HepG2 (cell line): ENCODE results near the gene AQP10. TPM values are rescaled to one million over a fixed set of nuclear protein-coding genes. Genes with fewer than 3 reads are reported as not detected.

Experiments used
- ATAC-seq: fragments of 200-7000 bp; cut with Tn5 transposase; 3 replicates; pipeline ENCODE4 v1.9.1; 2020; ENCODE audit warnings: mild to moderate bottlenecking, moderate library complexity
- BruUV-seq: library from RNA; stranded (reverse); fragments of 400-500 nt; replicated peaks from 2 replicates; lab custom pipeline; 2021; lab: Mats Ljungman, UMichigan
- CTCF ChIA-PET: fragments of 300-600 bp; formaldehyde crosslinking; extraction: SDS; loops from one replicate; lab custom pipeline; 2021; ENCODE audit warnings: low total read pairs, inconsistent platforms, low intra/inter-chr PET ratio; lab: Yijun Ruan, JAX
- POLR2A ChIA-PET: fragments of 350-600 bp; sonication (Branson Sonifier 250); formaldehyde crosslinking; loops from one replicate; lab custom pipeline; 2020; ENCODE audit warnings: antibody characterized with exemption, inconsistent platforms; lab: Yijun Ruan, JAX
- DNase-seq: peaks from one replicate; pipeline ENCODE4 v3.0.0-alpha.2; 2015; ENCODE audit warnings: low spot score
- FAIRE-seq: peaks from 3 replicates; lab custom pipeline; 2011; peaks lifted over from hg19 to GRCh38; lab: Jason Lieb, UNC
- H2AFZ ChIP-seq: one replicate; pipeline ENCODE4 v1.6.1; 2011; ENCODE audit warnings: low read length, inconsistent platforms
- H3K27ac ChIP-seq: fragments of 300-600 bp; 3 replicates; pipeline ENCODE4 v1.8.0; 2011; ENCODE audit warnings: mixed run types, mild to moderate bottlenecking, mixed read lengths, low read length, inconsistent platforms; ENCODE audit not compliant: insufficient read depth; ENCODE audit errors: extremely low read length
- H3K27me3 ChIP-seq, 2 experiments: fragments of 200-600 bp in 1 of 2; 2 replicates in 1 of 2; 3 replicates in 1 of 2; pipeline versions ENCODE4 v1.6.0 to v1.8.0; 2011; ENCODE audit warnings: low read length in 2 of 2, mild to moderate bottlenecking in 2 of 2, moderate library complexity in 2 of 2, inconsistent platforms in 1 of 2; ENCODE audit not compliant: insufficient read depth in 2 of 2, control insufficient read depth in 1 of 2
- H3K36me3 ChIP-seq, 2 experiments: fragments of 200-600 bp in 1 of 2; replicated peaks in 1 of 2; 2 replicates in 1 of 2; 3 replicates in 1 of 2; pipeline versions ENCODE4 v1.5.1 to v1.8.0; 2011; ENCODE audit warnings: low read length in 2 of 2, inconsistent platforms in 1 of 2; ENCODE audit not compliant: insufficient read depth in 2 of 2, control insufficient read depth in 1 of 2
- H3K4me1 ChIP-seq: 2 replicates; pipeline ENCODE4 v1.5.1; 2012; ENCODE audit warnings: low read length, inconsistent platforms; ENCODE audit not compliant: insufficient read depth
- H3K4me2 ChIP-seq: 2 replicates; pipeline ENCODE4 v1.6.0; 2011; ENCODE audit warnings: low read depth, low read length, inconsistent platforms
- H3K4me3 ChIP-seq, 3 experiments: fragments of 200-600 bp in 1 of 3; sonication (generic), shearing (Covaris generic) in 1 of 3; replicated peaks in 1 of 3; 2 replicates each; pipeline ENCODE4 v1.5.1; 2011 to 2016; ENCODE audit warnings: low read length in 3 of 3, inconsistent platforms in 2 of 3, low read depth in 2 of 3, mild to moderate bottlenecking in 2 of 3, control low read depth in 1 of 3, mixed read lengths in 1 of 3; ENCODE audit not compliant: insufficient read depth in 1 of 3
- H3K79me2 ChIP-seq: one replicate; pipeline ENCODE4 v1.6.1; 2011; ENCODE audit warnings: low read length, inconsistent platforms; ENCODE audit not compliant: insufficient read depth
- H3K9ac ChIP-seq: 2 replicates; pipeline ENCODE4 v1.6.0; 2011; ENCODE audit warnings: mild to moderate bottlenecking, low read depth, low read length, inconsistent platforms; ENCODE audit not compliant: insufficient read depth
- H3K9me3 ChIP-seq: 2 replicates; pipeline ENCODE4 v1.5.1; 2012; ENCODE audit warnings: mild to moderate bottlenecking, low read length
- H4K20me1 ChIP-seq: 2 replicates; pipeline ENCODE4 v1.6.0; 2011; ENCODE audit warnings: inconsistent platforms, mild to moderate bottlenecking, low read length, moderate library complexity; ENCODE audit not compliant: insufficient read depth
- KDM4B ChIP-seq: sonication (generic); formaldehyde crosslinking; IDR thresholded peaks from 2 replicates; pipeline ENCODE4 v1.4.0; 2020; ENCODE audit warnings: missing genetic modification reagents
- REL ChIP-seq: sonication (generic); formaldehyde crosslinking; conservative IDR thresholded peaks from 2 replicates; pipeline ENCODE4 v1.8.0; 2022; ENCODE audit warnings: mild to moderate bottlenecking, missing genetic modification reagents, moderate library complexity
- TBL1XR1 ChIP-seq: fragments of 150-350 bp; IDR thresholded peaks from 2 replicates; pipeline ENCODE4 v1.6.1; 2014; ENCODE audit warnings: borderline replicate concordance, low read length; ENCODE audit not compliant: partially characterized antibody
- TFAP4 ChIP-seq: sonication (generic); IDR thresholded peaks from 2 replicates; pipeline ENCODE4 v1.6.1; 2016; ENCODE audit warnings: low read depth, borderline replicate concordance
- ZNF276 ChIP-seq: sonication (generic); formaldehyde crosslinking; IDR thresholded peaks from 2 replicates; pipeline ENCODE4 v1.4.0; 2020; ENCODE audit warnings: mild to moderate bottlenecking, low read depth, missing genetic modification reagents
- ZNF44 ChIP-seq: sonication (generic); formaldehyde crosslinking; IDR thresholded peaks from 2 replicates; pipeline ENCODE4 v1.5.1; 2020; ENCODE audit warnings: mild to moderate bottlenecking, missing genetic modification reagents
- ZNF460 ChIP-seq: sonication (generic); formaldehyde crosslinking; IDR thresholded peaks from 2 replicates; pipeline ENCODE4 v1.5.1; 2020; ENCODE audit warnings: missing genetic modification reagents, mild to moderate bottlenecking, borderline replicate concordance
- ZNF547 ChIP-seq: sonication (generic); formaldehyde crosslinking; IDR thresholded peaks from 2 replicates; pipeline ENCODE4 v1.5.1; 2020; ENCODE audit warnings: mild to moderate bottlenecking, missing genetic modification reagents
- ZNF709 ChIP-seq: sonication (generic); formaldehyde crosslinking; IDR thresholded peaks from 2 replicates; pipeline ENCODE4 v1.5.0; 2020; ENCODE audit warnings: mild to moderate bottlenecking, missing genetic modification reagents
- ZNF766 ChIP-seq: sonication (generic); formaldehyde crosslinking; IDR thresholded peaks from 2 replicates; pipeline ENCODE4 v1.5.0; 2020; ENCODE audit warnings: missing genetic modification reagents, borderline replicate concordance
- WGBS: methylation state at CpG from one replicate; pipeline ENCODE4 v1.1.6; 2017; ENCODE audit warnings: low lambda C conversion rate; 5-methylcytosine and 5-hydroxymethylcytosine counted together
- in situ Hi-C: cut with HindIII; loops from 2 replicates; pipeline ENCODE4 v1.10.0; 2017; ENCODE audit warnings: low pct_unique_long_range_greater_than_20kb; ENCODE audit not compliant: extremely low pct_ligation_motif_present
- intact Hi-C: fragments of 100-400 bp; cut with micrococcal nuclease; formaldehyde crosslinking; loops from one replicate; pipeline ENCODE4 v1.10.0; 2022; ENCODE audit not compliant: unreplicated experiment
- polyA plus RNA-seq, 8 experiments: library from polyadenylated mRNA; depleted of rRNA in 3 of 8; stranded (reverse) in 7 of 8; unstranded in 1 of 8; fragments of >200 nt; fragmentation: Illumina TruSeq in 4 of 8; extraction: Trizol in 4 of 8; gene quantifications; 2 replicates each; pipeline versions ENCODE4 v1.2.1 to v1.2.3, GENCODE V29; 2011 to 2016; ENCODE audit warnings: low read depth in 4 of 8, missing spikeins in 1 of 8, mixed read lengths in 1 of 8; ENCODE audit not compliant: insufficient read depth in 1 of 8
- total RNA-seq, 5 experiments: library from RNA; depleted of rRNA; stranded (reverse); fragments of >200 nt; fragmentation: Illumina TruSeq; extraction: Trizol; gene quantifications; 2 replicates each; pipeline ENCODE4 v1.2.3, GENCODE V29; 2016; ENCODE audit warnings: low read depth in 1 of 5
- TF ChIP-seq, protein P1 (sequence below), 2 experiments: sonication (generic) in 1 of 2; formaldehyde crosslinking in 1 of 2; IDR thresholded peaks; 2 replicates each; pipeline versions ENCODE4 v1.4.0 to v1.6.1; 2018 to 2020; ENCODE audit warnings: missing genetic modification reagents in 2 of 2, borderline replicate concordance in 1 of 2, low read depth in 1 of 2, mild to moderate bottlenecking in 1 of 2, missing biosample characterization in 1 of 2
- TF ChIP-seq, protein P2 (sequence below): sonication (generic); formaldehyde crosslinking; IDR thresholded peaks from 2 replicates; pipeline ENCODE4 v1.4.0; 2020; ENCODE audit warnings: low read depth, mild to moderate bottlenecking, missing genetic modification reagents

The AQP10 gene
- total and polyA plus RNA-seq, 2 of the 13 experiments (the other 11 are each of a cell fraction or from before 2014, with no cell fraction given): 0.30 TPM; not detected in 1

- POLR2A ChIA-PET: interaction anchor here (0.8 to 3.8 kb wide), 26 partner anchors 10 to 635 kb away, joined by 3 to 126 read pairs (median 4); partner anchors contain the start of genes ATP8B2, RPS27, SHC1 and TPM3
- TF ChIP-seq, protein P1, sequence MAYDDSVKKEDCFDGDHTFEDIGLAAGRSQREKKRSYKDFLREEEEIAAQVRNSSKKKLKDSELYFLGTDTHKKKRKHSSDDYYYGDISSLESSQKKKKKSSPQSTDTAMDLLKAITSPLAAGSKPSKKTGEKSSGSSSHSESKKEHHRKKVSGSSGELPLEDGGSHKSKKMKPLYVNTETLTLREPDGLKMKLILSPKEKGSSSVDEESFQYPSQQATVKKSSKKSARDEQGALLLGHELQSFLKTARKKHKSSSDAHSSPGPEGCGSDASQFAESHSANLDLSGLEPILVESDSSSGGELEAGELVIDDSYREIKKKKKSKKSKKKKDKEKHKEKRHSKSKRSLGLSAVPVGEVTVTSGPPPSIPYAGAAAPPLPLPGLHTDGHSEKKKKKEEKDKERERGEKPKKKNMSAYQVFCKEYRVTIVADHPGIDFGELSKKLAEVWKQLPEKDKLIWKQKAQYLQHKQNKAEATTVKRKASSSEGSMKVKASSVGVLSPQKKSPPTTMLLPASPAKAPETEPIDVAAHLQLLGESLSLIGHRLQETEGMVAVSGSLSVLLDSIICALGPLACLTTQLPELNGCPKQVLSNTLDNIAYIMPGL (CRISPR knock-in tag; IDR thresholded peaks at IDR 0.05; ENCODE audit: borderline replicate concordance in 1 of 2, low read depth in 1 of 2): peak; percentile 59 to 71; a peak in 1 of 4 replicates
- TF ChIP-seq ZNF547 (CRISPR knock-in tag) (no peak), ZNF709 (no peak), ZNF766 (CRISPR knock-in tag) (no peak), TBL1XR1 (no peak), TFAP4 (peak; percentile 37; the same call in 1 of the 2 replicates), REL (no peak), ZNF44 (no peak), ZNF276 (CRISPR knock-in tag) (no peak), ZNF460 (CRISPR knock-in tag) (no peak), KDM4B (CRISPR knock-in tag) (no peak)
- TF ChIP-seq, protein P2, sequence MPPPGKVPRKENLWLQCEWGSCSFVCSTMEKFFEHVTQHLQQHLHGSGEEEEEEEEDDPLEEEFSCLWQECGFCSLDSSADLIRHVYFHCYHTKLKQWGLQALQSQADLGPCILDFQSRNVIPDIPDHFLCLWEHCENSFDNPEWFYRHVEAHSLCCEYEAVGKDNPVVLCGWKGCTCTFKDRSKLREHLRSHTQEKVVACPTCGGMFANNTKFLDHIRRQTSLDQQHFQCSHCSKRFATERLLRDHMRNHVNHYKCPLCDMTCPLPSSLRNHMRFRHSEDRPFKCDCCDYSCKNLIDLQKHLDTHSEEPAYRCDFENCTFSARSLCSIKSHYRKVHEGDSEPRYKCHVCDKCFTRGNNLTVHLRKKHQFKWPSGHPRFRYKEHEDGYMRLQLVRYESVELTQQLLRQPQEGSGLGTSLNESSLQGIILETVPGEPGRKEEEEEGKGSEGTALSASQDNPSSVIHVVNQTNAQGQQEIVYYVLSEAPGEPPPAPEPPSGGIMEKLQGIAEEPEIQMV (CRISPR knock-in tag): no peak
Measured at GRCh38 chr1:154335025-154335714, 14.3 kb downstream of the AQP10 start.

More at GRCh38 chr1:154335025-154335714, 14.3 kb downstream of the AQP10 start:
- peak overlapping the region; percentile 44 for H3K9ac ChIP-seq
- CTCF ChIA-PET: interaction anchor here (0.8 to 5.0 kb wide), 7 partner anchors 10 to 149 kb away, joined by 3 to 100 read pairs (median 3); partner anchors contain the start of genes ATP8B2 and HAX1
- H2AFZ ChIP-seq: peak overlapping the region; percentile 31
- BruUV-seq: no TSS peak
- WGBS: 41% methylated on average over 10 of the region's 11 CpGs
- H3K4me3 ChIP-seq: peak overlapping the region in 2 of 3 experiments; percentile 17 to 25; a peak in 2 of 6 replicates
- no peaks in the 10 kb centered on the region for H3K9me3 ChIP-seq
- in situ Hi-C loops: loop anchor here (5.0 kb wide), 1 partner anchor 153 kb away; no protein-coding TSS in a partner anchor
- DNase-seq (peak; percentile 88), FAIRE-seq (peak; percentile 75), ATAC-seq (peak; percentile 87)
- no peaks in the 10 kb centered on the region for H3K79me2 ChIP-seq
- intact Hi-C loops: loop anchor here (1.0 to 10.0 kb wide), 3 partner anchors 9 to 140 kb away; partner anchors contain the start of genes HAX1 and TPM3
- H3K4me2 ChIP-seq: peak overlapping the region; percentile 66
- peak overlapping the region; percentile 81 for H3K27ac ChIP-seq
- H4K20me1 ChIP-seq: no peaks in the 10 kb centered on the region
- peaks cover 35% of the 10 kb centered on the region for H3K4me1 ChIP-seq
- no peaks in the 10 kb centered on the region for H3K27me3 ChIP-seq
- peaks cover 9 to 43% of the 10 kb centered on the region in 2 experiments for H3K36me3 ChIP-seq
